HepG2 (cell line): ENCODE data around the gene GNA15. TPM values are rescaled to one million over a fixed set of nuclear protein-coding genes. Genes with fewer than 3 reads are reported as not detected.

Experiments used
- DNMT3B ChIP-seq: conservative IDR thresholded peaks from 2 replicates; pipeline ENCODE4 v1.6.1; 2016; ENCODE audit warnings: missing biosample characterization, control low read depth
- HNRNPUL1 ChIP-seq: fragments of 200-400 bp; formaldehyde crosslinking; IDR thresholded peaks from 2 replicates; pipeline ENCODE4 v1.6.1; 2017; ENCODE audit warnings: low read depth, mild to moderate bottlenecking, low read length, moderate library complexity
- ISX ChIP-seq: sonication (generic); formaldehyde crosslinking; conservative IDR thresholded peaks from 2 replicates; pipeline ENCODE4 v1.5.0; 2020; ENCODE audit warnings: missing genetic modification reagents
- MEIS2 ChIP-seq: sonication (generic); formaldehyde crosslinking; IDR thresholded peaks from 2 replicates; pipeline ENCODE4 v1.9.0; 2021; ENCODE audit warnings: mild to moderate bottlenecking, missing genetic modification reagents
- NR2F2 ChIP-seq: IDR thresholded peaks from 2 replicates; pipeline ENCODE4 v1.6.1; 2012; ENCODE audit warnings: low read depth, inconsistent platforms, borderline replicate concordance
- PHF21A ChIP-seq: sonication (generic); formaldehyde crosslinking; IDR thresholded peaks from 2 replicates; pipeline ENCODE4 v1.5.0; 2020; ENCODE audit warnings: mild to moderate bottlenecking, missing genetic modification reagents
- RFX3 ChIP-seq: IDR thresholded peaks from 2 replicates; pipeline ENCODE4 v1.6.1; 2016; ENCODE audit warnings: missing biosample characterization, missing genetic modification reagents
- RFXAP ChIP-seq: sonication (generic); formaldehyde crosslinking; IDR thresholded peaks from 2 replicates; pipeline ENCODE4 v1.4.0; 2020; ENCODE audit warnings: missing genetic modification reagents, borderline replicate concordance
- ZMAT3 ChIP-seq: sonication (generic); formaldehyde crosslinking; conservative IDR thresholded peaks from 2 replicates; pipeline ENCODE4 v1.7.0; 2021; ENCODE audit warnings: missing genetic modification reagents
- ZNF10 ChIP-seq: sonication (generic); formaldehyde crosslinking; IDR thresholded peaks from 2 replicates; pipeline ENCODE4 v1.4.0; 2020; ENCODE audit warnings: mild to moderate bottlenecking, low read depth, missing genetic modification reagents, borderline replicate concordance
- ZNF12 ChIP-seq: sonication (generic); formaldehyde crosslinking; IDR thresholded peaks from 2 replicates; pipeline ENCODE4 v1.5.0; 2020; ENCODE audit warnings: missing genetic modification reagents
- ZNF256 ChIP-seq: sonication (generic); formaldehyde crosslinking; conservative IDR thresholded peaks from 2 replicates; pipeline ENCODE4 v1.4.0; 2020; ENCODE audit warnings: missing genetic modification reagents
- ZZZ3 ChIP-seq: sonication (generic); formaldehyde crosslinking; IDR thresholded peaks from 2 replicates; pipeline ENCODE4 v1.4.0; 2020; ENCODE audit warnings: missing genetic modification reagents, mild to moderate bottlenecking, borderline replicate concordance
- polyA plus RNA-seq, 8 experiments: library from polyadenylated mRNA; depleted of rRNA in 3 of 8; stranded (reverse) in 7 of 8; unstranded in 1 of 8; fragments of >200 nt; fragmentation: Illumina TruSeq in 4 of 8; extraction: Trizol in 4 of 8; gene quantifications; 2 replicates each; pipeline versions ENCODE4 v1.2.1 to v1.2.3, GENCODE V29; 2011 to 2016; ENCODE audit warnings: low read depth in 4 of 8, missing spikeins in 1 of 8, mixed read lengths in 1 of 8; ENCODE audit not compliant: insufficient read depth in 1 of 8
- total RNA-seq, 5 experiments: library from RNA; depleted of rRNA; stranded (reverse); fragments of >200 nt; fragmentation: Illumina TruSeq; extraction: Trizol; gene quantifications; 2 replicates each; pipeline ENCODE4 v1.2.3, GENCODE V29; 2016; ENCODE audit warnings: low read depth in 1 of 5
- TF ChIP-seq, protein P1 (sequence below): sonication (generic); formaldehyde crosslinking; IDR thresholded peaks from 2 replicates; pipeline ENCODE4 v1.5.0; 2020; ENCODE audit warnings: mild to moderate bottlenecking, missing genetic modification reagents
- TF ChIP-seq, protein P2 (sequence below): sonication (generic); formaldehyde crosslinking; IDR thresholded peaks from 2 replicates; pipeline ENCODE4 v1.8.0; 2022; ENCODE audit warnings: mild to moderate bottlenecking, missing genetic modification reagents; ENCODE audit not compliant: insufficient replicate concordance
- TF ChIP-seq, protein P3 (sequence below): conservative IDR thresholded peaks from 2 replicates; pipeline ENCODE4 v1.6.1; 2018; ENCODE audit warnings: missing genetic modification reagents
- TF ChIP-seq, protein P4 (sequence below), 2 experiments: sonication (generic) in 1 of 2; formaldehyde crosslinking in 1 of 2; IDR thresholded peaks; 2 replicates each; pipeline versions ENCODE4 v1.4.0 to v1.6.1; 2018 to 2020; ENCODE audit warnings: missing genetic modification reagents in 2 of 2, borderline replicate concordance in 1 of 2, low read depth in 1 of 2, mild to moderate bottlenecking in 1 of 2, missing biosample characterization in 1 of 2
- TF ChIP-seq, protein P5 (sequence below): sonication (generic); formaldehyde crosslinking; IDR thresholded peaks from 2 replicates; pipeline ENCODE4 v1.9.0; 2021; ENCODE audit warnings: missing genetic modification reagents, mild to moderate bottlenecking, borderline replicate concordance

GNA15 gene
- total and polyA plus RNA-seq, 2 of the 13 experiments (the other 11 are each of a cell fraction or from before 2014, with no cell fraction given) = not detected

DNA sequence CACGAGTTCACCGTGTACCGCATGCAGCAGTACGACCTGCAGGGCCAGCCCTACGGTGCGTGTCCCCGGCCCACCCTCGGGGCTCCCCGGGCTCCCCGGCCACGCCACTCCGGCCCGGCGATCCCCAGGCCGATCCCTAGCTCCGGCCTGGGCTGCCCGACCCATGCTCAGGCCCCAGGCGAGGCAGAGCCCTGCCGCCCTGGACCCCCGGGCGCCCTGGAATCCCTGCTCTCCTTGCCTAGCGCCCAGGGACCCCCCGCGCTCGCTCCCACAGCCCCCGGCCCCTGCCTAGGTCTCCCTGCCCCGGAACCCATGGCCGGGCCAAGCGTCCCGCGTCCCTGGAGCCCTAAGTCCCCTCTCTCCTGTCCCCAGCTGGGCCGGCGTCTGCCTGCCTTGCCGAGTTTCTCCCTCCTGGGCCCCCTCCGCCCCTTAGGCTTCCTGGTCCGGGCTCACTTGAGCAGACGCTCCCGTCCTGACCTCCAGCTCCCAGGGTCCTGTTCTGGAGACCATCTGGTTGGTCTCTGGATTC lies 50.4 kb downstream of the GNA15 start (continued):
- TF ChIP-seq, protein P1, sequence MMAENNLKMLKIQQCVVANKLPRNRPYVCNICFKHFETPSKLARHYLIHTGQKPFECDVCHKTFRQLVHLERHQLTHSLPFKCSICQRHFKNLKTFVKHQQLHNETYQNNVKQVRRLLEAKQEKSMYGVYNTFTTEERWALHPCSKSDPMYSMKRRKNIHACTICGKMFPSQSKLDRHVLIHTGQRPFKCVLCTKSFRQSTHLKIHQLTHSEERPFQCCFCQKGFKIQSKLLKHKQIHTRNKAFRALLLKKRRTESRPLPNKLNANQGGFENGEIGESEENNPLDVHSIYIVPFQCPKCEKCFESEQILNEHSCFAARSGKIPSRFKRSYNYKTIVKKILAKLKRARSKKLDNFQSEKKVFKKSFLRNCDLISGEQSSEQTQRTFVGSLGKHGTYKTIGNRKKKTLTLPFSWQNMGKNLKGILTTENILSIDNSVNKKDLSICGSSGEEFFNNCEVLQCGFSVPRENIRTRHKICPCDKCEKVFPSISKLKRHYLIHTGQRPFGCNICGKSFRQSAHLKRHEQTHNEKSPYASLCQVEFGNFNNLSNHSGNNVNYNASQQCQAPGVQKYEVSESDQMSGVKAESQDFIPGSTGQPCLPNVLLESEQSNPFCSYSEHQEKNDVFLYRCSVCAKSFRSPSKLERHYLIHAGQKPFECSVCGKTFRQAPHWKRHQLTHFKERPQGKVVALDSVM = no peak
- TF ChIP-seq RFXAP (0 out of 2 replicates have a peak, but pooled peaks have one; percentile 53), NR2F2 (no peak), MEIS2 (0 out of 2 replicates have a peak, but pooled peaks have one; percentile 18), RFX3 (CRISPR knock-in tag) (no peak), ZNF10 (no peak), HNRNPUL1 (no peak), ZNF12 (CRISPR knock-in tag) (0 out of 2 replicates have a peak, but pooled peaks have one; percentile 12), ZNF256 (CRISPR knock-in tag) (no peak), ISX (CRISPR knock-in tag) (no peak), PHF21A (CRISPR knock-in tag) (no peak), ZZZ3 (0 out of 2 replicates have a peak, but pooled peaks have one; percentile 52), ZMAT3 (0 out of 2 replicates have a peak, but pooled peaks have one; percentile 44), DNMT3B (CRISPR knock-in tag) (no peak)
- TF ChIP-seq, protein P2, sequence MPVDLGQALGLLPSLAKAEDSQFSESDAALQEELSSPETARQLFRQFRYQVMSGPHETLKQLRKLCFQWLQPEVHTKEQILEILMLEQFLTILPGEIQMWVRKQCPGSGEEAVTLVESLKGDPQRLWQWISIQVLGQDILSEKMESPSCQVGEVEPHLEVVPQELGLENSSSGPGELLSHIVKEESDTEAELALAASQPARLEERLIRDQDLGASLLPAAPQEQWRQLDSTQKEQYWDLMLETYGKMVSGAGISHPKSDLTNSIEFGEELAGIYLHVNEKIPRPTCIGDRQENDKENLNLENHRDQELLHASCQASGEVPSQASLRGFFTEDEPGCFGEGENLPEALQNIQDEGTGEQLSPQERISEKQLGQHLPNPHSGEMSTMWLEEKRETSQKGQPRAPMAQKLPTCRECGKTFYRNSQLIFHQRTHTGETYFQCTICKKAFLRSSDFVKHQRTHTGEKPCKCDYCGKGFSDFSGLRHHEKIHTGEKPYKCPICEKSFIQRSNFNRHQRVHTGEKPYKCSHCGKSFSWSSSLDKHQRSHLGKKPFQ (CRISPR knock-in tag) = no peak
- TF ChIP-seq, protein P3, sequence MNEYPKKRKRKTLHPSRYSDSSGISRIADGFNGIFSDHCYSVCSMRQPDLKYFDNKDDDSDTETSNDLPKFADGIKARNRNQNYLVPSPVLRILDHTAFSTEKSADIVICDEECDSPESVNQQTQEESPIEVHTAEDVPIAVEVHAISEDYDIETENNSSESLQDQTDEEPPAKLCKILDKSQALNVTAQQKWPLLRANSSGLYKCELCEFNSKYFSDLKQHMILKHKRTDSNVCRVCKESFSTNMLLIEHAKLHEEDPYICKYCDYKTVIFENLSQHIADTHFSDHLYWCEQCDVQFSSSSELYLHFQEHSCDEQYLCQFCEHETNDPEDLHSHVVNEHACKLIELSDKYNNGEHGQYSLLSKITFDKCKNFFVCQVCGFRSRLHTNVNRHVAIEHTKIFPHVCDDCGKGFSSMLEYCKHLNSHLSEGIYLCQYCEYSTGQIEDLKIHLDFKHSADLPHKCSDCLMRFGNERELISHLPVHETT (CRISPR knock-in tag) = no peak
- TF ChIP-seq, protein P4, sequence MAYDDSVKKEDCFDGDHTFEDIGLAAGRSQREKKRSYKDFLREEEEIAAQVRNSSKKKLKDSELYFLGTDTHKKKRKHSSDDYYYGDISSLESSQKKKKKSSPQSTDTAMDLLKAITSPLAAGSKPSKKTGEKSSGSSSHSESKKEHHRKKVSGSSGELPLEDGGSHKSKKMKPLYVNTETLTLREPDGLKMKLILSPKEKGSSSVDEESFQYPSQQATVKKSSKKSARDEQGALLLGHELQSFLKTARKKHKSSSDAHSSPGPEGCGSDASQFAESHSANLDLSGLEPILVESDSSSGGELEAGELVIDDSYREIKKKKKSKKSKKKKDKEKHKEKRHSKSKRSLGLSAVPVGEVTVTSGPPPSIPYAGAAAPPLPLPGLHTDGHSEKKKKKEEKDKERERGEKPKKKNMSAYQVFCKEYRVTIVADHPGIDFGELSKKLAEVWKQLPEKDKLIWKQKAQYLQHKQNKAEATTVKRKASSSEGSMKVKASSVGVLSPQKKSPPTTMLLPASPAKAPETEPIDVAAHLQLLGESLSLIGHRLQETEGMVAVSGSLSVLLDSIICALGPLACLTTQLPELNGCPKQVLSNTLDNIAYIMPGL (CRISPR knock-in tag; IDR thresholded peaks at IDR 0.05; ENCODE audit: borderline replicate concordance in 1 of 2, low read depth in 1 of 2) = peak; percentile 12 to 70; a peak in 2 of 4 replicates
- TF ChIP-seq, protein P5, sequence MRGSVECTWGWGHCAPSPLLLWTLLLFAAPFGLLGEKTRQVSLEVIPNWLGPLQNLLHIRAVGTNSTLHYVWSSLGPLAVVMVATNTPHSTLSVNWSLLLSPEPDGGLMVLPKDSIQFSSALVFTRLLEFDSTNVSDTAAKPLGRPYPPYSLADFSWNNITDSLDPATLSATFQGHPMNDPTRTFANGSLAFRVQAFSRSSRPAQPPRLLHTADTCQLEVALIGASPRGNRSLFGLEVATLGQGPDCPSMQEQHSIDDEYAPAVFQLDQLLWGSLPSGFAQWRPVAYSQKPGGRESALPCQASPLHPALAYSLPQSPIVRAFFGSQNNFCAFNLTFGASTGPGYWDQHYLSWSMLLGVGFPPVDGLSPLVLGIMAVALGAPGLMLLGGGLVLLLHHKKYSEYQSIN = no peak
